ENCODE results near the gene ANKRD11.
"Not testable (repeated sequence)": the region's sequence is repeated elsewhere in the genome, so short reads cannot be mapped to it uniquely, and the experiment has no call there.

The ANKRD11 gene

DNA sequence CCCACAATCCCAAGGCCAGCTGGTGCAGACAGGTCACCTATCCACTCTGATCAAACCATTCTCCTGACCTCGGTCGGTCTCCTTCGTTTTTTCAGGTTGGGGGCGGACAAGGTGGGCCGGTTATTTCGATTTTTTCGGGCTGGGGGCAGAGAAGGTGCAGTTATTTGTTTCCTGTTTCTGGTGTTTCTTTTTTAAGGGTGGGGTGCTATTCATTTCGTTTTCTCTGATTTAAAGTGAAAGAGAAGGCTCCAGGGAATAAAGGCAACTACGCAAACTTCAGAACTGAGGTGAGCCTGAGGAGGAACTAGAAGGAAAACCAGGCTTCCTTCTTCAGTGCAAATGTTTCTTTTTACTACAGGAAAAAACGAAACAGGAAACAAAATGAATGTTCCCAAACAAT, 64.8 kb downstream of the ANKRD11 start:
- DNase-seq, result no peak

DNA sequence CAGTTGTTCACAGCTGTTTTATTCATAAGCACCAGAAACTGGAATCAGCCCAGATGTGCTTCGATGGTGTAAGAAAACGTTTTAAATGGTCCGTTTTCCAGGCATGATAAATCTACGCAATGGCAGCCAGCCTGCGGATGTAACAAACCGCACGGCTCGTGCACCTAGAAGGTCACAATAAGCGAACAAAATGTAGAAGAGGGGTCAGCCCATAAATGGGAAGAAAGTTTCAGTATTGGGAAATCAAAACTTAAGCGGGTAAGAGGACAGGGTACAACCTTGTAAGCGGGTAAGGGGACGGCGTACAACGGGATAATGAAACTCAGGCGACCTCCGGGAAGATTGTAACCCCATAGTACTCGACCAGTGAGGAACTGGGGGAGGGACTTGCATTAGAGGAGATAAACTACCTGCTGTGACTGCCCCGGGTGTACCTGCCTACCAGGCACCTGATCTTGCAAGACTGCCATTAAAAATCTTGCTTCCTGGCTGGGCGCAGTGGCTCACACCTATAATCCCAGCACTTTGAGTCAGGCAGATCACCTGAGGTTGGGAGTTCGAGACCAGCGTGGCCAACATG, 66.6 kb downstream of the ANKRD11 start:
- DNase-seq, result no peak

GRCh38 chr16:89422905-89423630, 67.3 kb downstream of the ANKRD11 start:
- DNase-seq, result peak; percentile 42

DNA sequence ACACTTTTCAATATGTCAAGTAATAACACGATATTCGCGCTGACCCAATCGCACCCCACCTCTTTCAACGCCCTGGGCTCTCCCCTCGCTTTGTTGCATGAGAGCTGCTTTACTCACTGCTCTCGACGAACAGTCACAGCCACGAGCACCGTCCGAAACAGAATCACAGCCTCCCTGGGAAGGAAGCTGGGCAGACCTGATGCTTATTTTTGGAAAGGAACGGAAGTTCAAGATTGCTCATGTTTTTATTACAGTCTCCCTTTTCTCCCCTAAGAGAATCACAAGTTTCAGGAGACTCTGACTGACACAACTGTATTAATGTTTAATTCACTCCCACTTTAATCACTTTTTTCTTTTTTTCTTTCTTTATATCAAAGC, 67.8 kb downstream of the ANKRD11 start:
- peak; percentile 33 for DNase-seq

- not testable (repeated sequence) for DNase-seq
Observed at GRCh38 chr16:89421300-89421699, 69.1 kb downstream of the ANKRD11 start.

GRCh38 chr16:89420204-89420603, 70.2 kb downstream of the ANKRD11 start:
- no peak for DNase-seq

GRCh38 chr16:89418352-89418751, 72.0 kb downstream of the ANKRD11 start:
- no peak for DNase-seq

DNA sequence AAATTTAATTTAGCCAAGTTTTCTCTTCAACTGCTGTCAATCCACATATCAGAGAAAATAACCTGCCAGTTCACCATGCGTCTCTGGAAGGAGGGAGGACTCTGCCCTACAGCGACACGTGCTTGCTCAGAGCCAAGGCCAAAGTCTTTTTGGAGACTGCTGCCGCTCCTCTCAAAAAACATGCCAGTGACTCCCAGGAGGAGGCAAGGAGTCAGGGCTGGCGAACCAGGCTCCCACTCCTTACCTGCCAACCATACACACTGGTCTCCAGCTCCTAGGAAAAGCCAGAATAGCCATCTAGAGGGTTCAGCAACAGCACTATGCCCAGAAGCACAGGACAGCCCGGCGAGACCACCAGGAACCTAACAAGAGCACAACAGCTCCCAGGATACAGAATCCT, 73.0 kb downstream of the ANKRD11 start:
- no peak for DNase-seq

DNA sequence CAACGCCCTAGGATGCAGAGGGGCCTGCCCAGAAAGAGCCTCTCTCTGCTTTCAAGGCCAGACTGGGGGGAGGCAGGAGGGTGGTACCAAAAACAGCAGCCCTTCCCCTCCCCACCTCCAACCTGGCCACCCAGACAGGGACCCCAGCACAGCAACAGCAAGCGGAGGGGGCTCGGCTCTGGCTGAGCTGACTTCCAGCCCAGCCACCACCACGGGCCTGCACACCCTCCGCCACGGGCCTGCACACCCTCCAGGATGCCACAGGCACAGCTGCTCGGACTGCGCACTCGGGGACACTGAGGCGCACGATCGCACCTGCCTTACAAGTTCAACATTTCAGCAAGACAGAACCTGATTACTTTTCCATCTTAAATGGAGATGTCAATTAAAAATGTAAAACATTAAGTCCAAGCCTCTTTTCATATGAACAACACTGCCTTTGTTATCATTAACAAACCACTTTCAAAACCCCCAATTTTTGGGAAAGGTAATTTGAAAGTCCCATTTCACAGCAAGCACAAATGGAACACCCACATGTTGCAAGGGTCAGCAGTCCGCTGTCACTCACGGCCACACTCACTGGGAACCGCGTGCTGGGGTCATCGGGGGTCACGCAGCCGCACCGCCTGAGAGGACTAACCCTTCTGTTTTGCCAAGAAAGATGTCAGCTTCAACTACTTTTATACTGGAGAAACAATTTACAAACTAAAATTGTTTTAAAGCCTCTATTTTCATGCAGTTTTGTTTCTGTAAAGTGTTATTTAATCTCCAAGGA, 76.4 kb downstream of the ANKRD11 start:
- DNase-seq, result no peak

- DNase-seq, result no peak
Observed at GRCh38 chr16:89412811-89413210, 77.5 kb downstream of the ANKRD11 start.

GRCh38 chr16:89411335-89411850, 79.0 kb downstream of the ANKRD11 start:
- no peak for DNase-seq

- no peak for DNase-seq
Observed at GRCh38 chr16:89410794-89411309, 79.5 kb downstream of the ANKRD11 start.

DNA sequence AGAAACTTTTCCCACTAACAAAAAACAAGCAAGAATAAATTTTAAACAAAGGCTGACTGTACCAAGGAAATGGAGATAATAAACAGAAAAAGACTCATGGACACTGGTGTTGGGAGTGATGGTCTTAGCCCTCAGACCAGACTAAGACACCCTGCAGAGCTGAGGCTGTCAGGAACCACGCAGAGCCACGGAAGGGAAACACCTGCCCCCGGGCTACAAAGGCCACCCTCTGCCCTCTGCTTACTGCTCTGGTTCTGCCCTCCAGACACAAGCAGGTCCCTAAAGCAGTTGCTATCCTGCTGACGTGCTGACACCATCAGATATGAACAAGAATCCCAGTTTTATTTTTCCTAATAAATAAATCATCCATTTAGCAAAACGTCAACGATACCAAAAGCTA, 80.0 kb downstream of the ANKRD11 start:
- DNase-seq, result no peak

- DNase-seq, result peak; percentile 79
Observed at GRCh38 chr16:89409161-89409711, 81.1 kb downstream of the ANKRD11 start.

DNA sequence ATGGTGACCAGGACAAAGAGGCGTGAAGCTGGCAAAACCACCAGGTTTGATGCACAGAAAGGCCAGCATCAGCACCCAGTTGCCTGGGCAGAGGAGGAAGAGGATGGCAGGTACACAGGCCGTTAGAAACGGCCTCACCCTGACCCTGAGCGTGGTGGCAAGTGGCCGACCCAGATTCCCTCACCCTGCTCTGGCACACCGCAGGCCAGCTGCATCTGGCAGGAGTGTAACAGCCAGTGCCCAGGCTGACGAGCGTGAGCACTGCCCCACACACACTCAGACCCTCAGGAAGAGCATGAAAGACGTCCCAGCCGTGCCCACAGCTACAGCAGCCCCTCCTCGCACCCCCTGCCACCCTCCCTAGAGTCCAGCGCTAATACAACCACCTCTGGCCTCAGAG, 82.0 kb downstream of the ANKRD11 start:
- DNase-seq, result no peak

GRCh38 chr16:89407925-89408300, 82.4 kb downstream of the ANKRD11 start:
- no peak for DNase-seq

DNA sequence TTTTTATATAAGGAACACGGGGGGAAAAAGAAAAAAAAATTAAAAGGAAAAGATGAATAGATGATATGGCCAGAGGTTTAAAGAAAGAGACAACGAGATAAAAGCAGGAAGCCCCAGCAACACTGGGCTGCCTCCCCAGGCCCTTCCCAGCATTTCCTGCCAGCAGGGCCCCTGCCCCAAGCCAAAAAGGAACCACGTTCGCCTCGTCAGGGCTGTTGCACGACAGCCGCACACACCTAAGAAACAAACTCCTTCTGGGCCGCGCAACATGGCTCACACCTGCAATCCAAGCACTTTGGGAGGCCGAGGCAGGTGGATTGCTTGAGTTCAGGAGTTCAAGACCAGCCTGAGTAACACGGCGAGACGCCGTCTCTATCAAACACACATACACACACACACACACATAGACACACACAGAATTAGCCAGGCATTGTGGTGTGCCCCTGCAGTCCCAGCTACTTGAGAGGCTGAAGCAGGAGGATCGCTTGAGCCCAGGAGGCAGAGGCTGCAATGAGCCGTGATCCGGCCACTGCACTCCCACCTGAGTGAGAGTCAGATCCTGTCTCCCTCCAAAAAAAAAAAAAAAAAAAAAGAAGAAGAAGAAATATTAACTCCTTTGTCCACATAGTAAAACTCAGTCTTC, 83.0 kb downstream of the ANKRD11 start:
- no peak for DNase-seq

GRCh38 chr16:89406277-89406888, 84.0 kb downstream of the ANKRD11 start:
- no peak for DNase-seq

DNA sequence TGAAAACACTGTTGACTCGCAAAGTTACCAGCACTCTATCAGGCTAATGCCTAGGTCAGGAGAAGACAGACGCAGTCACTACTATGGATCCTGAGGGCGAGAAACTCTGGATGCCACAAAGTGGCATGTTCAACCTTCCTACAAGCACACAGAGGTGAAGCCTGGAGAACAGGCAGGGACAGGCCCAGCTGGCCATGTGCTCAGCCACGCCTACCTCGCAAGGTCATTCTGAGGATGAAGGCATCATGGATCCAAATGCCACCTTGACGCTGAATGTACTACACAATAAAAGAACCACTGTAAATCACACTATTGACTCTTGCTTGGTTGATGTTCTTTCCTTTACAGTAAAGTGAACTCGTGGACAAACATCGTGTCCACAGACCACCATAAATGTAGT, 85.8 kb downstream of the ANKRD11 start:
- DNase-seq, result no peak

- DNase-seq, result peak; percentile 54
Observed at GRCh38 chr16:89402962-89403361, 87.4 kb downstream of the ANKRD11 start.

GRCh38 chr16:89401641-89402445, 88.5 kb downstream of the ANKRD11 start:
- DNase-seq, result no peak

DNA sequence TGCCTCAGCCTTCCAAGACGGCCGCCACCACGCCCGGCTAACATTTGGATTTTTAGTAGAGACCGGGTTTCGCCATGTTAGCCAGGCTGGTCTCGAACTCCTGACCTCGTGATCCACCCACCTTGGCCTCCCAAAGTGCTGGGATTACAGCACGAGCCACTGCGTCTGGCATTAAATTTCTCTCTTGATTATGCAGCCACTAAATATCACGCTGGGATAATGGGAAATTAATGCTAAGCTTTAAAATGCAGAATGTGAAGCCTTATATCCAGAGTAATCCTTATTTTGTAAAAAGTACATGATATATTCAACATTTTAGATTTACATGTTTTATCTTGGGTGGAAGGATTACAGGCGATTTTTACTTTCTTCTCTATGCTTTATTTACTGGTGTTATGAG, 89.2 kb downstream of the ANKRD11 start:
- DNase-seq, result no peak

Data from CD4-positive, alpha-beta T cell treated with Interferon gamma for 1 hour (primary cell).